ENCODE measurements around the gene PLCH1.
"Not testable (repeated sequence)": the region's sequence is repeated elsewhere in the genome, so short reads cannot be mapped to it uniquely, and the experiment has no call there.

- not testable (repeated sequence) for TF ChIP-seq POLR2A, CTCF, EP300 (IDR thresholded peaks at IDR 0.05)
These were observed 122.2 kb downstream of the PLCH1 start for GRCh38 chr3:155622647-155623046.

Data from tibial nerve (tissue), 4 donors.